RWPE1 (cell line): ENCODE results near the gene MRPS35.

Experiments used
- CTCF ChIA-PET: fragments of 350-600 bp; sonication (Branson Sonifier 250); formaldehyde crosslinking; extraction: SDS; loops from one replicate; lab custom pipeline; 2021; lab: Yijun Ruan, JAX
- POLR2A ChIA-PET: fragments of 400-600 bp; formaldehyde crosslinking; extraction: SDS; loops from one replicate; lab custom pipeline; 2020; ENCODE audit warnings: antibody characterized with exemption; ENCODE audit not compliant: low non-redundant PET; lab: Yijun Ruan, JAX
- DNase-seq: peaks from one replicate; pipeline ENCODE4 v3.0.0; 2012; ENCODE audit warnings: low spot score
- H3K27ac ChIP-seq: fragments of 450-650 bp; 2 replicates; pipeline ENCODE4 v1.5.1; 2017
- CTCF ChIP-seq: fragments of 450-650 bp; conservative IDR thresholded peaks from 2 replicates; pipeline ENCODE4 v1.5.1; 2017; ENCODE audit warnings: low read depth, mild to moderate bottlenecking

Gene MRPS35

GRCh38 chr12:27777141-27777540 is 66.5 kb downstream of the MRPS35 start:
- no peak for DNase-seq
- H3K27ac ChIP-seq, result no peak overlapping the region
- ChIA-PET CTCF (interaction anchor here (0.5 kb wide), 1 partner anchor 220 kb away, joined by 3 read pairs; no protein-coding TSS in a partner anchor), POLR2A (no interaction called here)
- no peak for TF ChIP-seq CTCF

DNA sequence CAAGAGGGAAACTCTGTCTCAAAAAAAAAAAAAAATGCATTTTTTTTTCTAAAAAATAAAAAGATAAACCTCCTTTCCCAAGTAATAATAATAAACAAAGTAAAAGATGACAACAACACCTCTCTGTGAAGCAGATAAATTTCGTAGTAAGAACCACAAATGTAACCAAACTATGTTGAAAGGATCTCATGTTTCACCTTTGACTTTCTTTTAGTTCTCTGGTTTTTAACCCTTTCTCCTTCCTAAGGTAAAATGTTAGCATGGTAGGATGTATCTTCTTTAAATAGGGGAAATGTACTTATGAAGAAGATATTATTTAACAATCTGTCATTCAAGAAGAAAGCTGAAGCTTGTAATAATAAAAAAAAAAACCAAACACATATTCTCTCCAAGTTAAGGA is 67.6 kb downstream of the MRPS35 start:
- no peak for DNase-seq
- CTCF ChIA-PET, result interaction anchor here (0.7 kb wide), 2 partner anchors 11 to 387 kb away, joined by 3 to 10 read pairs; no protein-coding TSS in a partner anchor
- POLR2A ChIA-PET, result no interaction called here
- TF ChIP-seq CTCF, result no peak
- H3K27ac ChIP-seq, result no peak overlapping the region

DNA sequence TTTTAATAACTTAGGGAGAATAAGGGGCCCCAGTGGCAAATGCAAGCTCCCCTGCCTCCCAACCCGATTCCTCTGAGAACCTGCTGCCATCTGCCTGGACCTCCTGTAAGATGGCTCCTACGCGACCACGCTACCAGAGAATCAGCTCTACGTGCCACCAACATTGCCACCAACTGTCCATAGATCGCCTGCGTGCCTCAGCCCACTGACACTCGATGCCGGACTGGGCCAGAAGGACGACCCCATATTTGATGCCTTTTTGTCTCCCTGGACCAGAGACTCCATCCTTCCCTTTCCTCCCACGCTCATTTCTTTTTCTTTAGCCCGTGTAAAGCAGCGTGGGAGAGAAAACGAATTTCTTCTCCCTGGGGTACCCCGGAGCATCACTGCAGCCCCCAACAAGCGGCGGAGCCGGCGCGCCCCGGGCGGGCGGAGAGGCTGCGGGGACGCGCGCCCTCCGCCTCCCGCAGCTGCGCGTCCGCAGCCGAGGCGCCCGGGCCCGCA is 68.8 kb downstream of the MRPS35 start:
- ChIA-PET CTCF (interaction anchor here (0.6 to 1.1 kb wide), 2 partner anchors 46 to 177 kb away, joined by 3 to 4 read pairs; no protein-coding TSS in a partner anchor), POLR2A (no interaction called here)
- TF ChIP-seq CTCF, result no peak
- peak overlapping the region; percentile 77 for H3K27ac ChIP-seq
- DNase-seq, result no peak

DNA sequence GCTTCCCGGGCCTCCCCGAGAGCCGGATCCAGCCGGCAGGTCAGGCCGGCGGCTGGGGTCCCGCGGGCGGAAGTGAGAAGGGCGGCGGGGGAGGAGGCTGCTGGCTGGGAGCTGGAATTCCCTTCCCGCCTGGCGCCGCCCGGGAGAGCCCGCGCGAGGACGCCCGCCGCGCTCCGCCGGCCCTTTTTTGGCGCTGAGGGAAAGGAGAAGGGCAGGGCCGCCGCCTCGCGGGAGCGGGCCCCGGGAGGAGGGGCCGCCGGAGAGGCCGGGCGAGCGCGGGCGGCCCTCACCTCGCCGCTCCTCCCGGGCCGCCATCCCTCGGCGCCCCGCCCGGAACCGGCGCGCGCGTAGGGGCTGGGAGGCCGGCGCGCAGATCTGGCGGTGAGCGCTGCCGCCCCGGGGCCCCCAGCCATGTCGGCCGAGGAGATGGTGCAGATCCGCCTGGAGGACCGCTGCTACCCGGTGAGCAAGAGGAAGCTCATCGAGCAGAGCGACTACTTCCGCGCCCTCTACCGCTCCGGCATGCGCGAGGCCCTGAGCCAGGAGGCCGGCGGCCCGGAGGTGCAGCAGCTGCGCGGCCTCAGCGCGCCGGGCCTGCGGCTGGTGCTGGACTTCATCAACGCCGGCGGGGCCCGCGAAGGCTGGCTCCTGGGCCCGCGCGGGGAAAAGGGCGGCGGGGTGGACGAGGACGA is 69.4 kb downstream of the MRPS35 start, which contains the start of the genes KLHL42 and MANSC4:
TSS of gene KLHL42 (plus strand) at position 314 of the 692 bp plus-strand sequence. CDS start at position 412, 98 bp downstream.
TSS of gene MANSC4 (minus strand) at position 317 of the 692 bp plus-strand sequence. CDS start 8,960 bp downstream, outside the sequence.
- CTCF ChIA-PET, result interaction anchor here (0.9 to 1.1 kb wide), 2 partner anchors 47 to 419 kb away, joined by 3 to 4 read pairs; no protein-coding TSS in a partner anchor
- no peak for TF ChIP-seq CTCF
- DNase-seq, result peak; percentile 45
- POLR2A ChIA-PET, result no interaction called here
- H3K27ac ChIP-seq, result peak within 1 kb of the TSS; percentile 77

DNA sequence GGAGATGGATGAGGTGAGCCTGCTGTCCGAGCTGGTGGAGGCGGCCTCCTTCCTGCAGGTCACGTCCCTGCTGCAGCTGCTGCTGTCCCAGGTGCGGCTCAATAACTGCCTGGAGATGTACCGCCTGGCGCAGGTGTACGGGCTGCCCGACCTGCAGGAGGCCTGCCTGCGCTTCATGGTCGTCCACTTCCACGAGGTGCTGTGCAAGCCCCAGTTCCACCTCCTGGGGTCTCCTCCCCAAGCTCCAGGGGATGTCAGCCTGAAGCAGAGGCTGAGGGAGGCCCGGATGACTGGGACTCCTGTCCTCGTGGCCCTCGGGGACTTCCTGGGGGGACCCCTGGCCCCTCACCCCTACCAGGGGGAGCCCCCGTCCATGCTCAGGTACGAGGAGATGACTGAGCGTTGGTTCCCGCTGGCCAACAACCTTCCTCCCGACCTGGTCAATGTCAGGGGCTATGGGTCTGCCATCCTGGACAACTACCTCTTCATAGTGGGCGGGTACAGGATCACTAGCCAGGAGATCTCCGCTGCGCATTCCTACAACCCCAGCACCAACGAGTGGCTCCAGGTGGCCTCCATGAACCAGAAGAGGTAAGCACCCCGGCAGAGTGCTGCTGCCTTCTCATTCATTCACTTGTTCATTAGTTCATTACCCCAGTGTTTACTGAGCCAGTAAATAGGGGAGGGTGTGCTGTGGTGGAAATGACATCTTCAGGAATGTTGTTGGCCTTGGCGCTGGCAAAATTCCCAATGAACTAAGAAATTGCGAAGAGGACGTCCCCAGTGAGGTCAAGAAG is 70.2 kb downstream of the MRPS35 start:
- CTCF ChIA-PET, result interaction anchor here (0.9 to 1.1 kb wide), 2 partner anchors 47 to 418 kb away, joined by 3 to 4 read pairs; no protein-coding TSS in a partner anchor
- POLR2A ChIA-PET, result no interaction called here
- peak; percentile 32 for DNase-seq
- TF ChIP-seq CTCF, result no peak
- peak overlapping the region; percentile 77 for H3K27ac ChIP-seq

- no peak for DNase-seq
- CTCF ChIA-PET, result no interaction called here
- no peak for TF ChIP-seq CTCF
- POLR2A ChIA-PET, result no interaction called here
- no peak overlapping the region for H3K27ac ChIP-seq
These were observed 71.0 kb downstream of the MRPS35 start for GRCh38 chr12:27781680-27782079.
